ENCODE results near the gene FCGBP. TPM values are rescaled to one million over a fixed set of nuclear protein-coding genes. Genes with fewer than 3 reads are reported as not detected.

Gene FCGBP
- total RNA-seq, 1 donor from 2014 or later: 0.54 TPM

GRCh38 chr19:39913682-39914333 is 20.6 kb downstream of the FCGBP start:
- Histone ChIP-seq H3K36me3 (ENCODE audit: insufficient read depth, low read length) (no peaks in the 10 kb centered on the region), H2AFZ (ENCODE audit: low read depth, low read length) (no peak overlapping the region), H3K79me2 (ENCODE audit: insufficient read depth, low read length) (no peaks in the 10 kb centered on the region), H3K9me3 (ENCODE audit: insufficient read depth, low read depth, low read length) (no peaks in the 10 kb centered on the region), H3K27ac (ENCODE audit: low read depth, low read length) (no peak overlapping the region), H3K4me2 (ENCODE audit: low read length) (no peak overlapping the region), H4K20me1 (ENCODE audit: insufficient read depth, low read length) (no peaks in the 10 kb centered on the region), H3K27me3 (ENCODE audit: insufficient read depth, low read length) (no peaks in the 10 kb centered on the region), H3K4me3 (ENCODE audit: insufficient read depth, low read depth, low read length) (no peak overlapping the region), H3K4me1 (ENCODE audit: insufficient read depth, low read length) (no peaks in the 10 kb centered on the region), H3K9ac (ENCODE audit: low read length) (no peak overlapping the region)
- TF ChIP-seq EZH2 (IDR thresholded peaks at IDR 0.05; ENCODE audit: insufficient read depth, low read length) (no peak), CTCF (IDR thresholded peaks at IDR 0.05; ENCODE audit: insufficient read depth, low read depth, low read length) (no peak)
- H3K36me3 Mint-ChIP-seq (ENCODE audit: low read depth, unreplicated experiment): no peaks in the 10 kb centered on the region
- H3K4me3 Mint-ChIP-seq (ENCODE audit: unreplicated experiment): no peak overlapping the region
- no peaks in the 10 kb centered on the region for H3K4me1 Mint-ChIP-seq (ENCODE audit: low read depth, unreplicated experiment)
- no peaks in the 10 kb centered on the region for H3K9me3 Mint-ChIP-seq (ENCODE audit: unreplicated experiment)
- peaks cover 11% of the 10 kb centered on the region for H3K27me3 Mint-ChIP-seq (ENCODE audit: low read depth, unreplicated experiment)
- H3K27ac Mint-ChIP-seq (ENCODE audit: unreplicated experiment): no peak overlapping the region
- DNase-seq (ENCODE audit: low read depth) (no peak), FAIRE-seq (no peak)

- no peak overlapping the region for H3K4me3 Mint-ChIP-seq (ENCODE audit: unreplicated experiment)
- H3K27me3 Mint-ChIP-seq (ENCODE audit: low read depth, unreplicated experiment): peaks cover 6% of the 10 kb centered on the region
- no peaks in the 10 kb centered on the region for H3K36me3 Mint-ChIP-seq (ENCODE audit: low read depth, unreplicated experiment)
- no peaks in the 10 kb centered on the region for H3K36me3 ChIP-seq (ENCODE audit: insufficient read depth, low read length)
- no peak overlapping the region for H3K4me3 ChIP-seq (ENCODE audit: insufficient read depth, low read depth, low read length)
- H3K4me1 ChIP-seq (ENCODE audit: insufficient read depth, low read length): no peaks in the 10 kb centered on the region
- H3K9ac ChIP-seq (ENCODE audit: low read length): no peak overlapping the region
- TF ChIP-seq CTCF (IDR thresholded peaks at IDR 0.05; ENCODE audit: insufficient read depth, low read depth, low read length): no peak
- TF ChIP-seq EZH2 (IDR thresholded peaks at IDR 0.05; ENCODE audit: insufficient read depth, low read length): no peak
- no peaks in the 10 kb centered on the region for H4K20me1 ChIP-seq (ENCODE audit: insufficient read depth, low read length)
- H3K4me1 Mint-ChIP-seq (ENCODE audit: low read depth, unreplicated experiment): no peaks in the 10 kb centered on the region
- no peak overlapping the region for H2AFZ ChIP-seq (ENCODE audit: low read depth, low read length)
- H3K27ac Mint-ChIP-seq (ENCODE audit: unreplicated experiment): no peak overlapping the region
- no peaks in the 10 kb centered on the region for H3K9me3 Mint-ChIP-seq (ENCODE audit: unreplicated experiment)
- no peak overlapping the region for H3K4me2 ChIP-seq (ENCODE audit: low read length)
- DNase-seq (ENCODE audit: low read depth) (no peak), FAIRE-seq (no peak)
- H3K79me2 ChIP-seq (ENCODE audit: insufficient read depth, low read length): no peaks in the 10 kb centered on the region
- H3K27me3 ChIP-seq (ENCODE audit: insufficient read depth, low read length): no peaks in the 10 kb centered on the region
- H3K27ac ChIP-seq (ENCODE audit: low read depth, low read length): no peak overlapping the region
- H3K9me3 ChIP-seq (ENCODE audit: insufficient read depth, low read depth, low read length): no peaks in the 10 kb centered on the region
Observed at GRCh38 chr19:39908803-39909202, 25.6 kb downstream of the FCGBP start.

- Histone ChIP-seq H3K4me3 (ENCODE audit: insufficient read depth, low read depth, low read length) (no peak overlapping the region), H2AFZ (ENCODE audit: low read depth, low read length) (no peak overlapping the region), H3K36me3 (ENCODE audit: insufficient read depth, low read length) (no peaks in the 10 kb centered on the region), H3K27ac (ENCODE audit: low read depth, low read length) (no peak overlapping the region), H3K79me2 (ENCODE audit: insufficient read depth, low read length) (no peaks in the 10 kb centered on the region), H3K27me3 (ENCODE audit: insufficient read depth, low read length) (no peaks in the 10 kb centered on the region), H3K9ac (ENCODE audit: low read length) (no peak overlapping the region), H3K9me3 (ENCODE audit: insufficient read depth, low read depth, low read length) (no peaks in the 10 kb centered on the region), H3K4me2 (ENCODE audit: low read length) (no peak overlapping the region), H3K4me1 (ENCODE audit: insufficient read depth, low read length) (no peaks in the 10 kb centered on the region), H4K20me1 (ENCODE audit: insufficient read depth, low read length) (no peaks in the 10 kb centered on the region)
- no peak for FAIRE-seq
- Mint-ChIP-seq H3K4me1 (ENCODE audit: low read depth, unreplicated experiment) (no peaks in the 10 kb centered on the region), H3K9me3 (ENCODE audit: unreplicated experiment) (no peaks in the 10 kb centered on the region), H3K27ac (ENCODE audit: unreplicated experiment) (no peak overlapping the region), H3K4me3 (ENCODE audit: unreplicated experiment) (no peak overlapping the region), H3K36me3 (ENCODE audit: low read depth, unreplicated experiment) (no peaks in the 10 kb centered on the region), H3K27me3 (ENCODE audit: low read depth, unreplicated experiment) (peaks cover 6% of the 10 kb centered on the region)
- no peak for DNase-seq (ENCODE audit: low read depth)
- TF ChIP-seq CTCF (IDR thresholded peaks at IDR 0.05; ENCODE audit: insufficient read depth, low read depth, low read length): no peak
- TF ChIP-seq EZH2 (IDR thresholded peaks at IDR 0.05; ENCODE audit: insufficient read depth, low read length): no peak
Observed at GRCh38 chr19:39906820-39907611, 27.4 kb downstream of the FCGBP start.
